Skeletal muscle cell (primary cell): Measurements from ENCODE around the gene PRAMEF20.
"Not testable (repeated sequence)": the region's sequence is repeated elsewhere in the genome, so short reads cannot be mapped to it uniquely, and the experiment has no call there.

Source experiments
- DNase-seq: peaks from one replicate; pipeline ENCODE4 v3.0.0-alpha.2; 2010; ENCODE audit warnings: low read depth
- H3K4me3 ChIP-seq: 2 replicates; pipeline ENCODE4 v1.5.1; 2011; ENCODE audit warnings: low read depth, mild to moderate bottlenecking, control low read depth, low read length, moderate library complexity

PRAMEF20 gene

DNA sequence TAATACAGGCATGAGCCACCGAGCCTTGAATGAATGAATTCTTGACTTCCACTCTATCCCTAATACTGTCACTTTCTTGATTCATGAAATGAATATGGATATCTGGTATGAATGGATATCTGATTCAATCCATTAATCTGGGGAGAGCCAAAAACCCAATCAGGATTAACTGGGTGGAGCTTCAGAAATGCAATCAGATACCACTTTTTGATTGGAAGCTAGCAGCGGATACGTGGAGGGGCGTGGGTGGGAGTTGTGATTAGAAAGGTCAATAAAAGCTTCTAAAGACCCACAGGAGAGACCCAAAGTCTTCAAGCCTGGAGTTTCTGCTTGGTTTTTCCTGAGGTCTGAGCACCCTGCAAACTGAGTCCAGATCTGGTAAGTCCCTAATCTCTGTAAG lies at the start of gene PRAMEF20:
Gene PRAMEF20, plus strand, starts transcription at position 301 of the 400 bp plus-strand sequence. CDS start 5,905 bp downstream, outside the sequence.
- not testable (repeated sequence) for DNase-seq, H3K4me3 ChIP-seq

DNA sequence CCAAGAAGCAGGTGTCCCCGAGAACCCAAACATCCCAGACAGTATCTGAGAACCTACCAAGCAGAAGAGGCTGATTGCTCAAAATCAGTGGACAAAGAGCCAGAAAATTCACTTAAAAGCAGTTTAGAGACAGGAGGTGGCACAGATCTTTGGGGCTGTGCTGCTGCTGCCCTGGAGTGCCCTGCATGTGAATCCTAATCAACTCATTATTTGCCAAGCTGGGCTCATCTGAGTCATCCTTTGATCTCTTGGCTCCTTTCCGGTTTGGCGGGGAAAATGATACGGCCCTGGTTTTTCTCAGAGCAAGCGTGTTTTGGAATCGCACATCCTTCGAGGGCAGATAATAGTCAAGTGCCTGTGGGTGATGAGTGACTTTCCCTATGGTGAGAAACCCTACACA lies 47.9 kb upstream of the PRAMEF20 start:
- not testable (repeated sequence) for DNase-seq, H3K4me3 ChIP-seq

DNA sequence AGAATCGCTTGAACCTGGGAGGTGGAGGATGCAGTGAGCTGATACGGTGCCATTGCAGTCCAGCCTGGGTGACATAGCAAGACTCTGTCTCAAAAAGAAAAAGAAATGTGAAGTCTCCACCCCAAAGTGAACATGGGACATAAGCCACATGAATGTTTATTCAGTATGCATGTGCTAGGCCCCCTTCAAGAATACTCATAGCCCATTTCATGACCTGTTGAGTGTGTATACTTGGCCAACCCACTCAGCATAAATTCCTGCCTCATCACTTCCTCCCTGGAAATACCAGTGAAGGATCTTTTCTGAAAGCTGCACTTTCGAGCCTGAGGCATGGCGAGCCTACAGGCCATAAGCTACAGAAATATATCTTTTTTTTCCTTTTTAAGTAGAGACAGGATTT lies 45.3 kb upstream of the PRAMEF20 start:
- DNase-seq, H3K4me3 ChIP-seq: not testable (repeated sequence)

DNA sequence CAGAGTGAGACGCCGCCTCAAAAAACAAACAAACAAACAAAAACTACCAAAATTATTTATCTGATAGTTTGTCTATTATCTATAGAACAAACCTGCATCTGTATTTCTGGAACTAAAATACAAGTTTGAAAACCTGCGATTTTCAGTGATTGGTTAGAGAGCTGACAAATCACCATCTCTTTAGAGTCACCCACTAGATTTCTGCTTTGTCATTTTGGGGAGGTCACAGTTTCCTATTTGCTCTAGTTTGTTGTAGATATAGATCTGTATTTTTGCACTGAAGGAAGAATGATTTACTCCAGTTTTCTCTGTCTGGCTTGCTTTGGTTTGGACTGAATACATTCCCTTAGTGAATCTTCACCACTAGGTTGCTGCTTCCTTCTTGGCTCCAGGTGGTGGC lies 43.7 kb upstream of the PRAMEF20 start:
- not testable (repeated sequence) for DNase-seq, H3K4me3 ChIP-seq

DNA sequence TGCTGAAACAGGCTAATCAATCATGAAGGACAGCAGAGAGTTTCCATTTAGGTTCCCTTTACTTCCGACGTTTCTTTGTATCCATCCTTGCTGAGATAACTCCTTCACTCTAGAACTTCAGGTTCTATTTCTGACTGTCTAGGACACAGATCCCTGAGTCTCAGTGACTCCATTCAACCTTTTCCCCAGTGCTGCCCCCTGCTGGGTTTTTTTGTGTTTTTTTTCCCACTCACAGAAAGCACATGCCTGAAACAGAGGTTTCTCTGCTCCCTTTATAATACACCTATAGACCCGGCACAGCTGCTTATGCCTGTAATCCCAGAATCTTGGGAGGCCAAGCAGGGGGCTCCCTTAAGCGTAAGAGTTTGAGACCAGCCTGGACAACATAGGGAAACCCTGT lies 41.7 kb upstream of the PRAMEF20 start:
- DNase-seq, H3K4me3 ChIP-seq: not testable (repeated sequence)

DNA sequence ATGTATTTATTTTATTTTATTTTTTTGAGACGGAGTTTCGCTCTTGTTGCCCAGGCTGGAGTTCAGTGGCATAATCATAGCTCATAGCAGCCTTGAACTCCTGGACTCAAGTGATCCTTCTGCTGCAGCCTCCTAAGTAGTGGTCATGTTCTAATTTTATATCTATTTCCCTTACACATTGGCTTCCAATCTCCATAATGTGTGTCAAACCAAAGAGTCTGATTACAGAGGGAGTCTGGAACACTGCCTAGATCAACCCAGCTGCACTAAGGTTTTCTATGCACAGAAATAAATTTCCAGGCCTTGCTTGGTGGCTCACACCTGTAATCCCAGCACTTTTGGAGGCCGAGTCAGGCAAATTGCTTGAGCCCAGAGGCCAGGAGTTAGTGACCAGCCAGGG lies 31.3 kb upstream of the PRAMEF20 start:
- not testable (repeated sequence) for H3K4me3 ChIP-seq, DNase-seq

DNA sequence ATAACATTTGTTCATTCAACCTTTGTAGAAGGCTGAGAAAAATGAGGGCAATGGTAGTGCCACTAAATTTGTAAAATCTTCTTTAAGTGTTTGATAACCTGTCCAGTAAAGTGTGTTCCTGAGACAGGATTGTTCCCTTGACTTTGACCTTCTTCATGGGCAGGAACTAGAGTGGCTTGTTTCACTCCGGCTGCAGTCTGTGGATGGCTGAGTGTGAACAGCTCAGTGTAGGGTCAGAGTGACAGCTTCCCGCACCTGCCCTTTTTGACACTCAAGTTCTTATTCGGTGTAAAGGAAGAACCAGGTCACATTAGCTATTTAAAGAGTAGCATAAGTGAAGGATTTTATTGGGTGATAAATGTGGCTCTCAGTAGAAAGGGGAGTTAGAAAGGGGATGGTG lies 29.9 kb upstream of the PRAMEF20 start:
- DNase-seq: not testable (repeated sequence)

DNA sequence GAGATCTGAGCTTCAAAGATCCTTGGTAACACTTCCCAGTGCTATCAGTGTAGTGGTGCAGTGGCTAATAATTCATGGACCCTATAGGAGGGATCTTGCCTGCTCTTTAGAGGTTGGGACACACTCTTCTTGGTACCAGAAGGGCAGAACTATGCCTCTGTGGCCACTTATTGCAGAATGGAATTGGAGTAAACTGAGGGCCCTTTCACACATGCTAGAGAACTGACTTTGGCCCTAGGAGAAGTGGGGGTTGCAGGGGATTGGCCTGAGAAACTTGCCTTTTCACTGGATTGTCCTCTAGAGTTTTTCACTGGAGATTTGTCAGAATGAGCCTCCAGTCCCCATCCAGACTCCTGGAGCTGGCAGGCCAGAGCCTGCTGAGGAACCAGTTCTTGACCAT lies 20.9 kb upstream of the PRAMEF20 start, which contains the start of gene PRAMEF17:
Gene PRAMEF17, plus strand, starts transcription at position 301 of the 400 bp plus-strand sequence. Its CDS starts 26 bp downstream, at position 327.
- DNase-seq, H3K4me3 ChIP-seq: not testable (repeated sequence)

More for the DNA sequence above, 29.9 kb upstream of the PRAMEF20 start:
- H3K4me3 ChIP-seq: not testable (repeated sequence)

DNA sequence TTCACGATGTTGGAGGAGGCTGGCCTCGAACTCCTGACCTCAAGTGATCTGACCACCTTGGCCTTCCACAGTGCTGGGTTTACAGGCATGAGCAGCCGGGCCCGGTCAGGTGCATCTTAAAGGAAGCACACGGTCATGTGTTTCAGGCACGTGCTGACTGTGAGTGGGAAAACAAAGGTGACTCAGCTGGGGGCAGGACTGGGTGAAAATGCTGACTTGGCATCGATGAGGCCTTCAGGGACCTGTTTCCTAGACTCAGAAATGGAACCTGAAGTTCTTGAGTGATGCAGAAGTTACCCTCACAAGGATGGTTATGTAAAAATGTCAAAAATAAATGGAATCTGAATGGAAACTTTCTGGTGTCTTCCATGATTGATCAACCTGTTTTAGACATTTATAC lies 17.2 kb upstream of the PRAMEF20 start:
- not testable (repeated sequence) for H3K4me3 ChIP-seq, DNase-seq

DNA sequence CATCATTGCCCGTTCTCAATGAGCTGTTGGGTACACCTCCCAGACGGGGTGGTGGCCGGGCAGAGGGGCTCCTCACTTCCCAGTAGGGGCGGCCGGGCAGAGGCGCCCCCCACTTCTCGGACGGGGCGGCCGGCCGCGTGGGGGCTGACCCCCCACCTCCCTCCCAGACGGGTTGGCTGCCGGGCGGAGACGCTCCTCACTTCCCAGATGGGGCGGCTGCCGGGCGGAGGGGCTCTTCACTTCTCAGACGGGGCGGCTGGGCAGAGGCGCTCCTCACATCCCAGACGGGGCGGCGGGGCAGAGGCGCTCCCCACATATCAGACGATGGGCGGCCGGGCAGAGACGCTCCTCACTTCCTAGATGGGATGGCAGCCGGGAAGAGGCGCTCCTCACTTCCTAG lies 15.5 kb upstream of the PRAMEF20 start:
- not testable (repeated sequence) for DNase-seq, H3K4me3 ChIP-seq

DNA sequence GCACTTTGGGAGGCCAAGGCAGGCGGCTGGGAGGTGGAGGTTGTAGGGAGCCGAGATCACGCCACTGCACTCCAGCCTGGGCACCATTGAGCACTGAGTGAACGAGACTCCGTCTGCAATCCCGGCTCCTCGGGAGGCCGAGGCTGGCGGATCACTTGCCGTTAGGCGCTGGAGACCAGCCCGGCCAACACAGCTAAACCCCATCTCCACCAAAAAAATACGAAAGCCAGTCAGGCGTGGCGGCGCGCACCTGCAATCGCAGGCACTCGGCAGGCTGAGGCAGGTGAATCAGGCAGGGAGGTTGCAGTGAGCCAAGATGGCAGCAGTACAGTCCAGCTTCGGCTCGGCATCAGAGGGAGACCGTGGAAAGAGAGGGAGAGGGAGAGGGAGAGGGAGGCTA lies 14.9 kb upstream of the PRAMEF20 start:
- not testable (repeated sequence) for H3K4me3 ChIP-seq, DNase-seq

DNA sequence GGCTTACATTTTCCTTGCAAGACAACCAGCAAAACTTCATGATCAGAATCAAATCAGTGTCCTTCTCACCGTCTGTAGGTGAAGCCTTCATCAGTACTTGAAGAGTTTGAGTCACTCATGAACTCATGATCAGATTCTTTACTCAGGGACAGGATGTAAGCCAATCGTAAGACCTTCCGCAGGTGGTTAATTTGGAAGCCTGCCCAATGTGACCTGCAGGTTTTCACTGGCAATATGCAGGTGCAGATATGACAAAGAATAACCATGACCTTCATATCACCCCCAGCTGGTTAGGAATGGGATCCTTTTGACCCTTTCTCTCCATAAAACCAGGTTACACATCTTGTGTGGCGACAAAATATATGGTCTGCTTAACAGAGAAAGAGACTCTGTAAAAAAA lies 2.4 kb upstream of the PRAMEF20 start:
- no peak for DNase-seq

DNA sequence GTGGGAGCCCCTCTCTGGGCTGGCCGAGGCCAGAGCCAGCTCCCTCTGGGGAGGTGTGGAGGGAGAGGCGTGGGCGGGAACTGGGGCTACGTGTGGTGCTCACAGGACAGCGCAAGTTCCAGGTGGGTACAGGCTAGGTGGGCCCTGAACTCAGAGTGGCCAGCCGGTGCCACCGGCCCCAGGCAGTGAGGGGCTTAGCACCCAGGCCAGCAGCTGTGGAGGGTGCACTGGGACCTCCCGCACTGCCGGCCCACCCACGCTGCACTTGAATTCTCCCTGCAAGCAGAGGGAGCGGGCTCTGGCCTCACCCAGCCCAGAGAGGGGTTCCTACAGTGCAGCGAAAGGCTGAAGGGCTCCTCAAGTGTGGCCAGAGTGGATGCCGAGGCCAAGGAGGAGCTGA lies 20.2 kb downstream of the PRAMEF20 start:
- no peak for DNase-seq
- H3K4me3 ChIP-seq: no peak overlapping the region

More for the DNA sequence above, 2.4 kb upstream of the PRAMEF20 start:
- no peak overlapping the region for H3K4me3 ChIP-seq

DNA sequence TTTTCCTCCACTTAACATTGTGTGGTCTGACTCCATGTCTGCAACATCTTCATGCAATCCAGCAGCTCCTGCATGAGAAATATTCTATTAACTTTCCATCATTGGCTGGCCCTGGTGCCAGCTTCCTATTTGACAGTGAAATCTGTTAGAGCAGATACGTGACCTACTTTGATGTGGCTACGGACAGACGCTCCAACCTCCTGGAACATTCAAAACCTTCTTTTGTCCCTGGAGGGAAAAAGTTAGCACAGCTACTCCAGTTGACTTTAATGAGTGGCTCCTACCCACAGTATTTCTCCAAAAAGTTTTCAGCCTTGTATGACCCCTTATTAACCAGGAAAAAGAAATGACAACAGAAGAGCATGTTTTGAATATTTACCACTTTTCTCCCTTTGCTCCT lies 22.0 kb downstream of the PRAMEF20 start:
- DNase-seq: no peak
- H3K4me3 ChIP-seq: no peak overlapping the region

DNA sequence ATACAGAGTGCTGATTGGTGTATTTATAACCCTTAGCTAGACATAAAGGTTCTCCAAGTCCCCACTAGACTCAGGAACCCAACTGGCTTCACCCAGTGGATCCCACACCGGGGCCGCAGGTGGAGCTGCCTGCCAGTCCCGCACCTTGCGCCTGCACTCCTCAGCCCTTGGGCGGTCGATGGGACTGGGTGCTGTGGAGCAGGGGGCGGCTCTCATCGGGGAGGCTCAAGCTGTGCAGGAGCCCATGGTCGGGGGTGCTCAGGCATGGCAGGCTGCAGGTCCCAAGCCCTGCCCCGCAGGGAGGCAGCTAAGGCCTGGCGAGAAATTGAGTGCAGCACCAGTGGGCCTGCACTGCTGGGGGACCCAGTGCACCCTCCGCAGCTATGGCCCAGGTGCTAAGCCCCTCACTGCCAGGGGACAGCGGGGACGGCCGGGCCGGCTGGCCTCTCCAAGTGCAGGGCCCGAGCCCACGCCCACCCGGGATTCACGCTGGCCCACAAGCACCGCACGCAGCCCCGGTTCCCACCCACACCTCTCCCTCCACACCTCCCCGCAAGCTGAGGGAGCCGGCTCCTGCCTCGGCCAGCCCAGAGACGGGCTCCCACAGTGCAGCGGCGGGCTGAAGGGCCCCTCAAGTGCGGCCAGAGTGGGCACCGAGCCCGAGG lies 23.6 kb downstream of the PRAMEF20 start:
- H3K4me3 ChIP-seq: not testable (repeated sequence)

DNA sequence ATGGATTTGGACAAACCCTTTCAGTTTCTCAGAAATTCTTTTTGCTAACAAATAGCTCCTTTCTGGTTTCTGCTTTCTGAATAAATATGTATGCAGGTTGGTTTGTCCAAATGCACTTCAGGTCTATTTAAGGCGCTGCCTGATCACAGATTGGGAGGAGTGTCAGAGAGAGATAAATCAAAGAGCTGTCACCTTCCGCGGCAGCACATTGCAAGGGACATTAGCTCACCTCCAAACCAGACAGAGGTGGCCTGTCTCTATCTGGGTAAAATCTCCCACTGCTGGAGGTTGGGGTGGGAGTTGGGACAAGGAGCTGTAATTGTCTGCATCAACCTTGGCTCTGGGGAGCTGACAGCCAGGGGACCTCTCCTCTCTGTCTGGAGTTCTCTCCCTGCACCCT lies 25.2 kb downstream of the PRAMEF20 start:
- H3K4me3 ChIP-seq: no peak overlapping the region
- DNase-seq: no peak

More for the DNA sequence above, 23.6 kb downstream of the PRAMEF20 start:
- not testable (repeated sequence) for DNase-seq

DNA sequence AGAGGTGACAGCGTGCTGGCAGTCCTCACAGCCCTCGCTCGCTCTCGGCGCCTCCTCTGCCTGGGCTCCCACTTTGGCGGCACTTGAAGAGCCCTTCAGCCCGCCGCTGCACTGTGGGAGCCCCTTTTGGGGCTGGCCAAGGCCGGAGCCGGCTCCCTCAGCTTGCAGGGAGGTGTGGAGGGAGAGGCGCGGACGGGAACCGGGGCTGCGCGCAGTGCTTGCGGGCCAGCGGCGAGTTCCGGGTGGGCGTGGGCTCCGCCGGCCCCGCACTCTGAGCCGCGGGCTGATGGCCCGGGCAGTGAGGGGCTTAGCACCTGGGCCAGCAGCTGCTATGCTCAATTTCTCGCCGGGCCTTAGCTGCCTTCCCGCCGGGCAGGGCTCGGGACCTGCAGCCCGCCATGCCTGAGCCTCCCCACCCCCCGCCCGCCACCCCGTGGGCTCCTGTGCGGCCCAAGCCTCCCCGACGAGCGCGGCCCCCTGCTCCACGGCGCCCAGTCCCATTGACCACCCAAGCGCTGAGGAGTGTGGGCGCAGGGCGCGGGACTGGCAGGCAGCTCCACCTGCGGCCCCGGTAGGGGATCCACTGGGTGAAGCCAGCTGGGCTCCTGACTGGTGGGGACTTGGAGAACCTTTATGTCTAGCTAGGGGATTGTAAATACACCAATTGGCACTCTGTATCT lies 29.0 kb downstream of the PRAMEF20 start:
- not testable (repeated sequence) for DNase-seq, H3K4me3 ChIP-seq

DNA sequence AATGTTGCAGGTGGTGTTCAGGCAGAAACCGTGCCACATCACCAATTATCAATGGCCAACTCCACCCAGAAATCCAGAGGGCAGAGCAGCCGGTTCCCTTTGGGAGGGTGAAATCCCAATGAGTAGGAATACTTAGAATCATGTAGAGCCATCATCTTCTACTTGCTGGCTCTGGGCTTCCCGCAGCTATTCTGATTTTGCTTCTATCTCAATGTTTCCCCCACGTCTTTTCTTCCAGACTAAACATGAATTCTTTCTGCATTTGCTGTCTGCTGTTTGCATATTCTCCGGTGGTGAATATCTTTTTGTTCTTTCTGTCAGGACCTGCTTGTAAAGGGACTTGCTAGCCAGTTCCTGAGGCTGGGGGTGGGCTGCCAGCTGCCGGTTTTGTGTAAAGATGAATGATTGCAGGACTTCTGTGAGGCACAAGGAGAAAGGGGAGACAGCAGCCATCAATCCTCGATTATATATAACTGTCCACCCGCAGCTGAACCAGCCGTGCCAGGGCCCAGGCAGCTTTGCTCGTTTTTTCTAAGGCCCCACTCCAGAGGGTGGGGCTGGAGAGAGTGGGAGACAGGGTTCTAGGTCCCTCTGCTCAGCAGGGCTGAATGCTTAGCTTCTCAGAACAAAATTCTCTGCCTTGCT lies 33.2 kb downstream of the PRAMEF20 start:
- H3K4me3 ChIP-seq: no peak overlapping the region
- DNase-seq: no peak

DNA sequence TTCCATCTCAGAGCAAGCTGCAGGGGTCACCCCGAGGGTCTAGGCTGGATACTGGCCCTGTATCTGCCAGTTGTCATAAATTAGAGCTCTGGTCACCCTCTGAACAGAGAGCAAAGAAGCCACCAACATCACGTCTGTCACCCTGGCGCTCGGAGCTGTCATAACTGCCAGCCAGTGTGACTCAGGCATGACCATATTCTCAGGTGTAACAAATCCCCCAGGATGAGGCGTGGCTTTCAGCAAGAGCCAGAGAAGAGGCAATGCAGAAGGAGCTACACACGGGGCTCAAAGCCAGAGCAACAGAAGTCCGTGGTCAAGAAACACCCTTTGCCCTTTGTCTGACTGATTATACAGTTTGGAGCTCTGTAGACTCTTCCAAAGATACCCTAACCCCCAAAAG lies 40.0 kb downstream of the PRAMEF20 start:
- DNase-seq: no peak

DNA sequence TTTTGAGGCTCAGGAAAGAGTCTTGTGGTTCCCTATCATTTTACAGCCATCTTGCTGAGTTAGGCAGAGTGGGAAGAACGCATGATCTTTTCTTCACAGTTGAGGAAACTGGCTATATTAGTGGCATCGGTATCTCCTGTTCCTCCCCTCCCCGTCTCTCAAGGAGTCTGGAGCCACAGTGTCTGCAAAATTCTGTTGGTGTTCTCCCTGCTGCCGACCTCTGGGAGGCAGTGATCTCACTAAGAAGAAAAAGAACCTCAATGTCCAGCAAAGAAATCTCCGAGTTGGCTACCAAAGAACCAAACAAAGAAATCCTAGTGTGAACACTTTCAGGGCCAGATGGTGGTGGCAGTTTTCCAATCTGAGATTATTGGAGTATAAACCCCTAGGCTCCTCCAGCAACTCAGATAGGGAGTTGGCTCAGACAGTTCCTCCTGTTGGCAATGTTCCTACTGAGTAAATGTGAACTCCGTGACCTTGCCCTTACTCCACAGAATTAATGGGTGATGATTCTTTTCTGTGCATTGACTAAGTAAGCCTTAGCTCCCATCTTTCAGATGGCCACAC lies 41.2 kb downstream of the PRAMEF20 start:
- no peak for DNase-seq

More for the DNA sequence above, 40.0 kb downstream of the PRAMEF20 start:
- no peak overlapping the region for H3K4me3 ChIP-seq

More for the DNA sequence above, 41.2 kb downstream of the PRAMEF20 start:
- H3K4me3 ChIP-seq: no peak overlapping the region
